ENCODE results near the gene CAPZA2. TPM values are rescaled to one million over a fixed set of nuclear protein-coding genes. Genes with fewer than 3 reads are reported as not detected.

The CAPZA2 gene
- total RNA-seq, 6 experiments from 2014 or later = 216 to 311 (median 275) TPM

DNA sequence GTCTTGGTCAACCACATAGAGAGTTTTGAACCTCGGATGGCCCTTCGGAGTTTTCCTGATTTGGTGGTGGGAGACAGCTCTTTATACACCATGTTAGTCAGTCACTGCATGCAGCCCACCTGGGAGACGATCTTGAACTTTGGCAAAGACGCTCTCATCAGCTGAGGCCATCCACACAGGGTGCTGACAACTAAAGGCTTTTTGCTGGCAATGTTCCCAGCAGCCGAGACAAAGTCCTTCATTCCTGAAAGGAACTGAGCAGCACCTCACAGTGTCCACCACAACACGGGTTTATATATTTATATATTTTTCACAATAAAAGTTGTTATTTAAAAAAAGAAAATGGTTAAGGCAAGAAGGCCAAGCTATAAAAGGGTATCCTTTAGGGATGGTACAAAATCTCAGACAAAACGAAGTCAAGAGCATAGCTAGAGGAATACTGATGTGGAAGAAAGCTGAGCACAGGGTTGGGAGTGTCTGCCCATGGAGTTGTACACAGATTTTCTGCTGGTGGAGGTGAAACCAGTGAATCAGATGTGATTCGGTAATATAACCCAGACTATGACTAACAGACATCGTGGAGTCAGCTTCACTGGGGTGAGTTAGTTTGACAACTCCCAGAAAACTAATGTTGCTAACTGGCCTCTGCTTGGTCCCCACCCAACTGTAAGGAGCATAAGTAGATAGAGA, 27.4 kb upstream of the CAPZA2 start:
- TF ChIP-seq, protein P1, sequence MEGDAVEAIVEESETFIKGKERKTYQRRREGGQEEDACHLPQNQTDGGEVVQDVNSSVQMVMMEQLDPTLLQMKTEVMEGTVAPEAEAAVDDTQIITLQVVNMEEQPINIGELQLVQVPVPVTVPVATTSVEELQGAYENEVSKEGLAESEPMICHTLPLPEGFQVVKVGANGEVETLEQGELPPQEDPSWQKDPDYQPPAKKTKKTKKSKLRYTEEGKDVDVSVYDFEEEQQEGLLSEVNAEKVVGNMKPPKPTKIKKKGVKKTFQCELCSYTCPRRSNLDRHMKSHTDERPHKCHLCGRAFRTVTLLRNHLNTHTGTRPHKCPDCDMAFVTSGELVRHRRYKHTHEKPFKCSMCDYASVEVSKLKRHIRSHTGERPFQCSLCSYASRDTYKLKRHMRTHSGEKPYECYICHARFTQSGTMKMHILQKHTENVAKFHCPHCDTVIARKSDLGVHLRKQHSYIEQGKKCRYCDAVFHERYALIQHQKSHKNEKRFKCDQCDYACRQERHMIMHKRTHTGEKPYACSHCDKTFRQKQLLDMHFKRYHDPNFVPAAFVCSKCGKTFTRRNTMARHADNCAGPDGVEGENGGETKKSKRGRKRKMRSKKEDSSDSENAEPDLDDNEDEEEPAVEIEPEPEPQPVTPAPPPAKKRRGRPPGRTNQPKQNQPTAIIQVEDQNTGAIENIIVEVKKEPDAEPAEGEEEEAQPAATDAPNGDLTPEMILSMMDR (IDR thresholded peaks at IDR 0.05) = no peak
- peaks cover 29% of the 10 kb centered on the region for H3K4me1 Mint-ChIP-seq (ENCODE audit: low read depth)
- H3K27me3 Mint-ChIP-seq (ENCODE audit: insufficient read depth) = no peaks in the 10 kb centered on the region; the same call in 1 of the 2 replicates
- H3K27ac Mint-ChIP-seq = no peak overlapping the region
- DNase-seq = peak; percentile 34
- no peaks in the 10 kb centered on the region for H3K36me3 Mint-ChIP-seq (ENCODE audit: low read depth)
- no peaks in the 10 kb centered on the region for H3K9me3 Mint-ChIP-seq
- no peak overlapping the region for H3K4me3 Mint-ChIP-seq

DNA sequence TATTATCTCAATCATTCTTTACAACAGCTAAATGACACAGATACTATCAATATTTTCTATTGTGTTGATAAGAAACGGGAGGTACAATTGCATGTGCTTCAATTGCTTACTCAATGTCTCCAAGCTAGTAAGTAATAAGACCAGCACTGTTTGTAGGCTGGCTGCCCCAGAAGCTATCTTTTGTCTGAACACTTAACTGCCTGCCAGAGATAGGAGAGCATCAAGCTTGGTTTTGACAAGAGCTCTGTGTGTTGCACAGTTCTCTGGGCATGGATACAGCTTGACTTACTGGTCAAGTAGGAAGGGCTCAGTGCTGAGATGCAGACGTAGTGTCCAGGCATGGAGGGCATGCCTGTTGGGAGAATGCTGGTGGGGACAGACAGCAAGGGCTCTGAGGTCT, 26.3 kb upstream of the CAPZA2 start:
- peaks cover under 1% of the 10 kb centered on the region; the same call in 1 of the 2 replicates for H3K27me3 Mint-ChIP-seq (ENCODE audit: insufficient read depth)
- H3K4me1 Mint-ChIP-seq (ENCODE audit: low read depth) = peaks cover 29% of the 10 kb centered on the region
- H3K36me3 Mint-ChIP-seq (ENCODE audit: low read depth) = no peaks in the 10 kb centered on the region
- DNase-seq = no peak
- H3K4me3 Mint-ChIP-seq = no peak overlapping the region
- TF ChIP-seq, protein P1 (IDR thresholded peaks at IDR 0.05) = no peak
- no peak overlapping the region for H3K27ac Mint-ChIP-seq
- no peaks in the 10 kb centered on the region for H3K9me3 Mint-ChIP-seq

DNA sequence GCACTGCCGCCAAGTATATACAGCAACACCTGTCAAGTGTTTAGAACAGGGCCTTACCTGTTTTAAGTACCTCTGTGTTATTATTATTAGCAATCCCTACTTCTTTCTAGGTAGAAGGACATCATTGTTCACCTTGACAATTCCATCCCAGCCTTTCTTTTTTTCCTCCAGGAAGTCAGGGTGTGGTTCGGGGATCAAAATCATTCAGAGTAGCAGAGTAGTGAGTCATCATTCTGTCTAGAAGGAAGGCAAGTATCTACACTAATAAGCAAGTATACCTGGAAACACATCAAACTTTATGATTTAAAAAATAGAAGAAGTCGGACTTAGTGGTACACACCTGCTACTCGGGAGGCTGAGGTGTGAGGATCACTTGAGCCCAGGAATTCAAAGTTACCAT, 25.5 kb upstream of the CAPZA2 start:
- no peak for DNase-seq
- Mint-ChIP-seq H3K4me3 (no peak overlapping the region), H3K27me3 (ENCODE audit: insufficient read depth) (peaks cover 7% of the 10 kb centered on the region), H3K9me3 (no peaks in the 10 kb centered on the region), H3K4me1 (ENCODE audit: low read depth) (peaks cover 29% of the 10 kb centered on the region), H3K27ac (no peak overlapping the region), H3K36me3 (ENCODE audit: low read depth) (no peaks in the 10 kb centered on the region)
- TF ChIP-seq, protein P1 (IDR thresholded peaks at IDR 0.05) = no peak

DNA sequence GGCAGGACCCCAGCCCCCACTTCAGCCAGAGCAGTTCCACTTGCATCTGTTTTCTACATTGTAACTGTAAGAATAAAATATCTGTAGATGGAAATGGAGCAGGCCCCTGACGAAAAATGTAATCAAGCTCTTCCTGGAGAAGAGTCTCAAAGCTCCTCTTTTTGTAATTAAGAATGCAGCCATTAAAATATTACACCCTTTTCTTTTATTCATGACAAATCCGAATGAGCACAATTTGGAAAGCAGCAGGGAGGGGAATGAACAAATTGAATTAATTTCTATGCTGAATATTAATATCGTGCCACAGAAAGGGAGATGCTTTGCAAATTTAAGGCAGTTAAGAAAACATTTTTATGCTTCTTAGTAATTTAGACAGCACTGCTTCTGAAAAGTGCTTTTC, 24.8 kb upstream of the CAPZA2 start:
- peaks cover 29% of the 10 kb centered on the region for H3K4me1 Mint-ChIP-seq (ENCODE audit: low read depth)
- no peaks in the 10 kb centered on the region for H3K36me3 Mint-ChIP-seq (ENCODE audit: low read depth)
- no peak for DNase-seq

DNA sequence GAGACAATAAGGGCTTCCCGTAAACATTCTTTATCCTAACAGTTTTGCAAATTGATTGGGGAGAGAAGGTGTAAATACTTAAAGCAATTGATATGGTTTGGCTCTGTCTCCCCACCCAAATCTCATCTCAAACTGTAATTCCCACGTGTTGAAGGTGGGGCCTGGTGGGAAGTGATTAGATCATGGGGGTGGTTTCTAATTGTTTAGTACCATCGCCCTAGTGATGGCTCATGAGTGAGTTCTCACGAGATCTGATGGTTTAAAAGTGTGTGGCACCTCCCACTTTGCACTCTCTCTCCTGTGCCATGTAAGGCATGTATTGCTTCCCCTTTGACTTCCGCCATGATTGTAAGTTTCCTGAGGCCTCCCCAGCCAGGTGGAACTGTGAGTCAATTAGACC, 22.1 kb upstream of the CAPZA2 start:
- H3K4me1 Mint-ChIP-seq (ENCODE audit: low read depth) = peaks cover 19% of the 10 kb centered on the region
- no peaks in the 10 kb centered on the region for H3K9me3 Mint-ChIP-seq
- DNase-seq = no peak
- H3K4me3 Mint-ChIP-seq = no peak overlapping the region
- no peaks in the 10 kb centered on the region for H3K36me3 Mint-ChIP-seq (ENCODE audit: low read depth)
- peaks cover 17% of the 10 kb centered on the region for H3K27me3 Mint-ChIP-seq (ENCODE audit: insufficient read depth)
- TF ChIP-seq, protein P1 (IDR thresholded peaks at IDR 0.05) = no peak
- H3K27ac Mint-ChIP-seq = no peak overlapping the region

More for the DNA sequence above, 24.8 kb upstream of the CAPZA2 start:
- Mint-ChIP-seq H3K9me3 (no peaks in the 10 kb centered on the region), H3K4me3 (no peak overlapping the region), H3K27me3 (ENCODE audit: insufficient read depth) (peaks cover 12% of the 10 kb centered on the region), H3K27ac (no peak overlapping the region)
- TF ChIP-seq, protein P1 (IDR thresholded peaks at IDR 0.05) = no peak

All from HFFc6 (cell line).